Measurements from ENCODE around the gene AXIN2.

GRCh38 chr17:65537343-65537844 is 24.1 kb downstream of the AXIN2 start:
- TF ChIP-seq ZSCAN29 (IDR thresholded peaks at IDR 0.05) = no peak
- no peak for TF ChIP-seq CTCF (IDR thresholded peaks at IDR 0.05 in 2 of 3, conservative IDR thresholded peaks at IDR 0.05 in 1 of 3; ENCODE audit: control insufficient read depth in 2 of 3, extremely low read depth in 1 of 3, insufficient read depth in 1 of 3, low read depth in 3 of 3, low read length in 3 of 3)
- TF ChIP-seq BMI1 (IDR thresholded peaks at IDR 0.05; ENCODE audit: borderline replicate concordance) = no peak
- TF ChIP-seq POU2F2 (IDR thresholded peaks at IDR 0.05; ENCODE audit: borderline replicate concordance, low read depth, low read length) = no peak
